PC-9 (cell line): ENCODE results near the gene PRCC.

Source experiments
- CTCF ChIP-seq: fragments of 200-600 bp; sonication (generic); conservative IDR thresholded peaks from 2 replicates; pipeline ENCODE4 v1.6.1; 2017; ENCODE audit warnings: mixed run types, antibody characterized with exemption, mild to moderate bottlenecking, moderate library complexity
- EZH2 ChIP-seq: fragments of 200-600 bp; sonication (generic); IDR thresholded peaks from 2 replicates; pipeline ENCODE4 v1.8.0; 2017; ENCODE audit warnings: antibody characterized with exemption, low read depth

GRCh38 chr1:156744786-156745419 lies 22.4 kb upstream of the PRCC start:
- TF ChIP-seq CTCF, result no peak
- no peak for TF ChIP-seq EZH2
